Astrocyte (in vitro differentiated cells and primary cell): ENCODE data around the gene GAB1. TPM values are rescaled to one million over a fixed set of nuclear protein-coding genes. Genes with fewer than 3 reads are reported as not detected.

ENCODE experiments used
- DNase-seq: peaks from one replicate; pipeline ENCODE4 v3.0.0-alpha.2; 2010; ENCODE audit warnings: low read depth
- FAIRE-seq: peaks from 2 replicates; lab custom pipeline; 2011; peaks lifted over from hg19 to GRCh38; lab: Jason Lieb, UNC
- H2AFZ ChIP-seq: 2 replicates; pipeline ENCODE4 v1.6.0; 2012; ENCODE audit warnings: low read depth, low read length, inconsistent platforms
- H3K27ac ChIP-seq: 2 replicates; pipeline ENCODE4 v1.5.1; 2011; ENCODE audit warnings: low read depth, low read length, inconsistent platforms
- H3K27me3 ChIP-seq: 2 replicates; pipeline ENCODE4 v1.6.0; 2011; ENCODE audit warnings: low read length, inconsistent platforms; ENCODE audit not compliant: insufficient read depth
- H3K36me3 ChIP-seq: 2 replicates; pipeline ENCODE4 v1.5.1; 2011; ENCODE audit warnings: low read length, inconsistent platforms; ENCODE audit not compliant: insufficient read depth
- H3K4me1 ChIP-seq: 2 replicates; pipeline ENCODE4 v1.5.1; 2011; ENCODE audit warnings: low read length, inconsistent platforms; ENCODE audit not compliant: insufficient read depth
- H3K4me2 ChIP-seq: 2 replicates; pipeline ENCODE4 v1.6.0; 2012; ENCODE audit warnings: low read length, inconsistent platforms
- H3K4me3 ChIP-seq: 2 replicates; pipeline ENCODE4 v1.5.1; 2011; ENCODE audit warnings: low read depth, mild to moderate bottlenecking, low read length, inconsistent platforms; ENCODE audit not compliant: insufficient read depth
- H3K79me2 ChIP-seq: 2 replicates; pipeline ENCODE4 v1.6.0; 2012; ENCODE audit warnings: mild to moderate bottlenecking, low read length, inconsistent platforms; ENCODE audit not compliant: insufficient read depth
- H3K9ac ChIP-seq: 2 replicates; pipeline ENCODE4 v1.6.0; 2012; ENCODE audit warnings: mild to moderate bottlenecking, low read length, inconsistent platforms
- H3K9me3 ChIP-seq: 2 replicates; pipeline ENCODE4 v1.5.1; 2012; ENCODE audit warnings: low read depth, mild to moderate bottlenecking, low read length, inconsistent platforms; ENCODE audit not compliant: insufficient read depth
- H4K20me1 ChIP-seq: 2 replicates; pipeline ENCODE4 v1.6.0; 2012; ENCODE audit warnings: low read length, inconsistent platforms; ENCODE audit not compliant: insufficient read depth
- H3K27ac Mint-ChIP-seq: one replicate; pipeline ENCODE4 v1.8.0; 2021; ENCODE audit warnings: mild to moderate bottlenecking, mixed read lengths; ENCODE audit not compliant: unreplicated experiment
- H3K27me3 Mint-ChIP-seq: one replicate; pipeline ENCODE4 v1.8.0; 2021; ENCODE audit warnings: low read depth, mixed read lengths; ENCODE audit not compliant: unreplicated experiment
- H3K36me3 Mint-ChIP-seq: one replicate; pipeline ENCODE4 v1.8.0; 2021; ENCODE audit warnings: low read depth, mixed read lengths; ENCODE audit not compliant: unreplicated experiment
- H3K4me1 Mint-ChIP-seq: one replicate; pipeline ENCODE4 v1.8.0; 2021; ENCODE audit warnings: low read depth, mixed read lengths; ENCODE audit not compliant: unreplicated experiment
- H3K4me3 Mint-ChIP-seq: one replicate; pipeline ENCODE4 v1.8.0; 2021; ENCODE audit warnings: mild to moderate bottlenecking, moderate library complexity, mixed read lengths; ENCODE audit not compliant: unreplicated experiment
- H3K9me3 Mint-ChIP-seq: one replicate; pipeline ENCODE4 v1.8.0; 2021; ENCODE audit warnings: mild to moderate bottlenecking, mixed read lengths; ENCODE audit not compliant: unreplicated experiment
- CTCF ChIP-seq: IDR thresholded peaks from 2 replicates; pipeline ENCODE4 v1.5.1; 2011; ENCODE audit warnings: low read depth, mild to moderate bottlenecking, inconsistent platforms, low read length, moderate library complexity; ENCODE audit not compliant: insufficient read depth
- EZH2 ChIP-seq: IDR thresholded peaks from 2 replicates; pipeline ENCODE4 v1.6.1; 2012; ENCODE audit warnings: mild to moderate bottlenecking, low read length, inconsistent platforms; ENCODE audit not compliant: insufficient read depth
- total RNA-seq: library from RNA; stranded (reverse); gene quantifications from 2 replicates; pipeline ENCODE4 v1.2.1, GENCODE V29; 2021

Gene GAB1
- total RNA-seq, 1 donor from 2014 or later = 12.4 TPM

GRCh38 chr4:143351149-143351691 lies 14.5 kb downstream of the GAB1 start:
- H3K4me1 ChIP-seq = peaks cover 14% of the 10 kb centered on the region
- no peaks in the 10 kb centered on the region for H4K20me1 ChIP-seq
- peaks cover 8% of the 10 kb centered on the region for H3K79me2 ChIP-seq
- Mint-ChIP-seq H3K27me3 (no peaks in the 10 kb centered on the region), H3K36me3 (no peaks in the 10 kb centered on the region), H3K4me3 (no peak overlapping the region), H3K27ac (no peak overlapping the region), H3K4me1 (peaks cover 31% of the 10 kb centered on the region), H3K9me3 (no peaks in the 10 kb centered on the region)
- no peaks in the 10 kb centered on the region for H3K27me3 ChIP-seq
- FAIRE-seq (no peak), DNase-seq (no peak)
- no peaks in the 10 kb centered on the region for H3K36me3 ChIP-seq
- H3K27ac ChIP-seq = no peak overlapping the region
- no peaks in the 10 kb centered on the region for H3K9me3 ChIP-seq
- H3K4me2 ChIP-seq = no peak overlapping the region
- H3K4me3 ChIP-seq = no peak overlapping the region
- no peak for TF ChIP-seq EZH2
- no peak overlapping the region for H2AFZ ChIP-seq
- no peak overlapping the region for H3K9ac ChIP-seq

- Mint-ChIP-seq H3K4me1 (peaks cover 33% of the 10 kb centered on the region), H3K27me3 (no peaks in the 10 kb centered on the region), H3K36me3 (no peaks in the 10 kb centered on the region), H3K4me3 (no peak overlapping the region), H3K27ac (no peak overlapping the region), H3K9me3 (no peaks in the 10 kb centered on the region)
- peak; percentile 36 for DNase-seq
- no peak overlapping the region for H3K4me3 ChIP-seq
- H3K9ac ChIP-seq = no peak overlapping the region
- H3K4me2 ChIP-seq = no peak overlapping the region
- H3K27ac ChIP-seq = no peak overlapping the region
- peaks cover 8% of the 10 kb centered on the region for H3K79me2 ChIP-seq
- no peaks in the 10 kb centered on the region for H3K27me3 ChIP-seq
- no peak for FAIRE-seq
- H3K9me3 ChIP-seq = no peaks in the 10 kb centered on the region
- no peaks in the 10 kb centered on the region for H4K20me1 ChIP-seq
- TF ChIP-seq EZH2 (no peak), CTCF (no peak)
- no peaks in the 10 kb centered on the region for H3K36me3 ChIP-seq
- H2AFZ ChIP-seq = no peak overlapping the region
- peaks cover 14% of the 10 kb centered on the region for H3K4me1 ChIP-seq
These were observed 15.2 kb downstream of the GAB1 start for GRCh38 chr4:143351774-143352451.

GRCh38 chr4:143352720-143353119 lies 16.0 kb downstream of the GAB1 start:
- Histone ChIP-seq H3K4me1 (peaks cover 14% of the 10 kb centered on the region), H3K79me2 (peaks cover 8% of the 10 kb centered on the region), H3K4me2 (no peak overlapping the region), H4K20me1 (no peaks in the 10 kb centered on the region), H3K9ac (no peak overlapping the region), H3K4me3 (no peak overlapping the region), H3K27ac (no peak overlapping the region), H3K27me3 (no peaks in the 10 kb centered on the region), H3K9me3 (no peaks in the 10 kb centered on the region), H2AFZ (no peak overlapping the region), H3K36me3 (no peaks in the 10 kb centered on the region)
- TF ChIP-seq CTCF = no peak
- TF ChIP-seq EZH2 = no peak
- FAIRE-seq = no peak
- H3K4me3 Mint-ChIP-seq = no peak overlapping the region
- peak; percentile 23 for DNase-seq
- H3K36me3 Mint-ChIP-seq = no peaks in the 10 kb centered on the region
- H3K9me3 Mint-ChIP-seq = no peaks in the 10 kb centered on the region
- no peaks in the 10 kb centered on the region for H3K27me3 Mint-ChIP-seq
- no peak overlapping the region for H3K27ac Mint-ChIP-seq
- peaks cover 34% of the 10 kb centered on the region for H3K4me1 Mint-ChIP-seq
